Measurements from ENCODE around the gene IZUMO3. TPM values are rescaled to one million over a fixed set of nuclear protein-coding genes. Genes with fewer than 3 reads are reported as not detected.

IZUMO3 gene
- not detected in 2 replicates for total RNA-seq (2012; rRNA removed)
- not detected in 2 replicates for polyA plus RNA-seq (2012; rRNA removed)
- not detected in 2 replicates for polyA plus RNA-seq (2012; cell fraction: cytosol; rRNA removed)
- not detected in 2 replicates for polyA plus RNA-seq (2012; cell fraction: nucleus; rRNA removed; ENCODE audit: low replicate concordance)
- Bru-seq, nascent RNA, result not detected
- BruChase-seq, experiment 1, labeled RNA remaining after a 6-hour chase, result not detected
- not detected for BruChase-seq, experiment 2, labeled RNA remaining after a 2-hour chase
- long read RNA-seq, result 0 reads

DNA sequence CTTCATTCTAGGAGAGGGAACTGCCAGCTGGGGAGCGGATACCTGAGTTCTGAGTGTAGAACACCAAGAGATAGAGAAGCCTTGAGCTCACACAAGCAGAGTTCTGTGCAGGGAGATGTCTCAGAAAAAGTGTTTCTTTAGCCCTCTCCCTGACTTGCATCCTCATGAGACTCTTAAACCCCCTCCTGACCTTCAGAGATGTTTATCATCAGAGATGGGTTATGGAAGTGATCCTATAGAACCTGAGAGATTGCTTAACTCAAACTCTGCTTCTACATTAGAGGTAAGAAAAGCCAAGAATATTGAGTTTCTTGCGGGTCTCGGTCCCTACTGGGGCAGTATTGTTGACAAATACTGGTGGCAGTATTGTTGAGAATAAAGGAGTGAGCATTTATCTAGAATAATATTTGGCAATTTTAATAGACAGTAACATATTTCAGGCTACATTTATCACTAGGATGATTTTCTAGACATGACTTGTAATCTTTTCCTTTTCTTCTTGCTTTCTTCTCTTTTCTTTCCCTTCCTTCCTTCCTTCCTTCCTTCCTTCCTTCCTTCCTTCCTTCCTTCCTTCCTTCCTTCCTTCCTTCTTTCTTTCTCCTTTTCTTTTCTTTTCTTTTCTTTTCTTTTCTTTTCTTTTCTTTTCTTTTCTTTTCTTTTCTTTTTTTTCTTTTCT lies at the start of gene IZUMO3:
TSS of gene IZUMO3 (minus strand) at position 51 of the 676 bp plus-strand sequence. CDS start 248 bp downstream, outside the sequence.
- intact Hi-C loops (cut with micrococcal nuclease) (no loop called here), in situ Hi-C loops (cut with MboI; ENCODE audit: low sequenced_read_pairs) (no loop called here)
- no CpG with 5 or more reads among the region's 3 CpGs for WGBS, 2 experiments (ENCODE audit: extremely low coverage in 2 of 2, insufficient read length in 1 of 2)

More for the DNA sequence above, at the start of gene IZUMO3:
- Histone ChIP-seq H2AK9ac (replicated peaks; ENCODE audit: low read depth, low read length, poor library complexity) (no peak within 1 kb of the TSS), H2BK20ac (ENCODE audit: low read depth, low read length) (no peak within 1 kb of the TSS), H3K9me1 (ENCODE audit: insufficient read depth, low read length) (no peaks in the 10 kb centered on the region), H3K9me3 (ENCODE audit: control insufficient read depth, insufficient read depth, low read length) (peaks cover 9% of the 10 kb centered on the region), H3K23ac (ENCODE audit: low read depth, low read length) (no peak within 1 kb of the TSS), H2BK120ac (ENCODE audit: low read depth, low read length) (no peak within 1 kb of the TSS), H2BK15ac (ENCODE audit: low read depth, low read length) (no peak within 1 kb of the TSS), H4K8ac (ENCODE audit: low read depth in 2 of 2, low read length in 2 of 2) (no peak within 1 kb of the TSS), H4K91ac (ENCODE audit: insufficient read depth, low read depth, low read length) (no peak within 1 kb of the TSS), H3K4me3 (ENCODE audit: insufficient read depth, low read depth, low read length) (no peak within 1 kb of the TSS), H3K9ac (ENCODE audit: low read depth, low read length) (no peak within 1 kb of the TSS), H4K5ac (ENCODE audit: low read depth, low read length) (no peak within 1 kb of the TSS), H2AK5ac (ENCODE audit: low read depth, low read length) (no peak within 1 kb of the TSS), H3K27ac (ENCODE audit: insufficient read depth, low read length) (no peak within 1 kb of the TSS), H3K79me1 (ENCODE audit: low read depth in 1 of 2, low read length in 2 of 2) (no peaks in the 10 kb centered on the region), H4K20me1 (ENCODE audit: insufficient read depth, low read length) (no peaks in the 10 kb centered on the region), H3K36me3 (ENCODE audit: control insufficient read depth, insufficient read depth, low read length) (no peaks in the 10 kb centered on the region), H2AFZ (replicated peaks; ENCODE audit: low read length, poor library complexity) (no peak within 1 kb of the TSS), H3K56ac (ENCODE audit: extremely low read depth, insufficient read depth, low read length) (no peak within 1 kb of the TSS), H3K14ac (replicated peaks; ENCODE audit: low read depth, low read length) (no peak within 1 kb of the TSS), H3K4ac (ENCODE audit: low read depth, low read length) (no peak within 1 kb of the TSS), H2BK5ac (ENCODE audit: low read depth, low read length, poor library complexity, severe bottlenecking) (no peak within 1 kb of the TSS), H3K18ac (ENCODE audit: low read depth, low read length) (no peak within 1 kb of the TSS), H3K4me1 (ENCODE audit: control insufficient read depth, insufficient read depth, low read length) (no peaks in the 10 kb centered on the region), H3K27me3 (ENCODE audit: control insufficient read depth, insufficient read depth, low read length) (no peaks in the 10 kb centered on the region), H3K4me2 (ENCODE audit: low read depth, low read length) (no peak within 1 kb of the TSS)
- no peak for ATAC-seq (ENCODE audit: low read depth)
- POLR2A ChIA-PET (ENCODE audit: unreplicated experiment), result no interaction called here
- no peak for DNase-seq
- no peak for TF ChIP-seq MXI1 (IDR thresholded peaks at IDR 0.05; ENCODE audit: borderline replicate concordance, low read depth, low read length)
- no peak for TF ChIP-seq BHLHE40 (IDR thresholded peaks at IDR 0.05; ENCODE audit: low read depth, low read length)
- TF ChIP-seq CEBPB (IDR thresholded peaks at IDR 0.05; ENCODE audit: low read depth, low read length), result no peak
- no peak for TF ChIP-seq MAFK (IDR thresholded peaks at IDR 0.05; ENCODE audit: low read depth, low read length)
- CTCF ChIA-PET, result no interaction called here
- no TSS peak for BruUV-seq (replicated peaks)
- dilution Hi-C loops (cut with HindIII; ENCODE audit: low sequenced_read_pairs, unreplicated experiment), result no loop called here

All from IMR-90 (cell line).